GM21367 (cell line): ENCODE data around the gene IDI1.
"Not testable (repeated sequence)": the region's sequence is repeated elsewhere in the genome, so short reads cannot be mapped to it uniquely, and the experiment has no call there.

Experiments used
- ATAC-seq: cut with Tn5 transposase; IDR thresholded peaks from one replicate; pipeline ENCODE4 v1.9.1; 2021; ENCODE audit not compliant: unreplicated experiment

IDI1 gene

DNA sequence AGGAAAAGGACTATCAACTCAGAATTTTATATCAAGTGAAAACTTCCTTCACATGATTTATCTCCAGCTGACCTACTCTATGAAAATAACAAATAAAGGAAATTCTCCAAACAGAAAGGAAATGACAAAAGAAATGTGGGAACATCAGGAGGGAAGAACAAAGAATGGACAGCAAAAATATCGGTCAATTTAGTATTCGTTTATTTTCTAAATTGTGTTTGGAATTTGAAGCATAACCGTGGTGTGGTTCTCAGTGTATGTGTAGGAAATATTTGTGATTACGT is 16.0 kb upstream of the IDI1 start:
- no peak for ATAC-seq

DNA sequence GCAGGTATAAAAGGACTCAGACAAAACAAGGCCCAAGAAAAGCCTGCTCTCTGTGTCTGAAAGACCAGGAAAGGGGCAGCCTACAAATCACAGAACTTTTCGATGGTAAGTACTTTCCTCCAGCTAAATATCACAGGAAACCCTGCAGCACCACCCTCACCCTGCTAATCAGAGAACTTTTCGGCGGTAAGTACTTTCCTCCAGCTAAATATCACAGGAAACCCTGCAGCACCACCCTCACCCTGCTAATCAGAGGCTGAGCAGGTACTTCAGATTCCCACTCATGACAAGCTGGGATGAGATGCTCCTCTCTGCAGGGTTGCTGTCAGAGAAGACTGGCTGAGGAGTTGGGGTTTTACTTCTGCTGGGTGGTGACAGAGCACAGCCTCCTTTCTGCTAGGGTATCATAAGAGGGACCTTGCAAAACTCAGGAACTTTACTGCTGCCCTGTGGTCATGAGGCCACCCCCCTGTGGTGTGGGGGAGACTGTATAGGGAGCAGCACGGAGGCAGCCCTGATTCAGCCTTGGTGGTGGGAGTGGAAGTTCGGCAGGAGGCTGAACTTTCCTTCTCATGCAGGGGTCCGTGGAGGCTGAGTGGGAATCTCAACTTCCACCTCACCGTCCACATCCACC is 14.4 kb upstream of the IDI1 start:
- no peak for ATAC-seq

DNA sequence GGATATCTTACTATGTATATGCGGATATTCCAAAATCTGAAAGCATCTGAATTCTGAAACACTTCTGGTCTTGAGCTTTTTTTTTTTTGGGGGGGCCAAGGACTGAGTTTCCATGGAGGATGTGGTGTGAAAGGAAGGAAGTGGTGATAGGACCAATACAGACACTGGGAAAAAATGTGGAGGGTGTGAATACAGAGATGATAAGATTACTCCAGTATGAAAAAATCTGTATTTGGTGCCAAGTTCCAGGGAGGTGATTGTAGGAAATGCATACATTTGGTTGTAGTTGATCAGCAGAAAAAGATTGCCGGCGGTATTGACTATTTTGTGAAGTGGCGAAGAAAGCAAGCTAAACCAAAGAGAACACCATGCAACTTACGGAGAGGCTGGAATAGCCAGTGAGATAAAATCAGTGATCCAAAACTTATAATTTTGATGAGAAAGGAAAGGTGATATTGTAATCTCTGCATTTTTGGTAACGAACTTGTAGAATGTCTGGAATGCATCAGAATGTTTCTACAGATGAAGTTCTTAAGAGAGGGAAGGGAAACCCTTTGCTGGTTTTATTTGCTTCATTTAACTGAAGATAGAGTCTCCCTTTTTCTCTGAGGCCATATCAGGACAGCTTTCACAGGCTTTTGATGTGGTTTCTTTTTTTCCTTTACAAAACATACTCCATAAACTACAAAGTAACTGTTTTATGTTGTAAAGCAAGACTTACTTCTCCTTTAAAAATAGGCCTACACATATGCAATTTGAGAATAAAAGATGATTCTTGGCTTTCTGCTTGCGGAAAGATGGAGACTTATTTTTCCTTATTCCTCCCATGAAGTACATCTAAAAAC is 13.2 kb upstream of the IDI1 start:
- ATAC-seq = no peak

DNA sequence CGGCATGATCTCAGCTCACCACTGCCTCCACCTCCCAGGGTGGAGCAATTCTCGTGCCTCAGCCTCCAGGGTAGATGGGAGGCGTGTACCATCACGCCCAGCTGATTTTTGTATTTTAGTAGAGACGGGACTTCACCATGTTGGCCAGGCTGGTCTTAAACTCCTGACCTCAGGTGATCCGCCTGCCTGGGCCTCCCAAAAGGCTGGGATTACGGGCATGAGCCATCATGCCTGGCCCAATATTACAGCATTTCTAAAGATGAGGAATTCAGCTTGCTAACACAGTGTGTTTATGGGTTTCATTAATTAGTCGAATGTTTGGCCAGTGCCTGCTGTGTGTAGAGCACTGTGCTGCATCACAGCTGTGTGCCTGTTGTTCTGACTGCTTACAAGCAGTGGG is 11.0 kb upstream of the IDI1 start:
- ATAC-seq = no peak

DNA sequence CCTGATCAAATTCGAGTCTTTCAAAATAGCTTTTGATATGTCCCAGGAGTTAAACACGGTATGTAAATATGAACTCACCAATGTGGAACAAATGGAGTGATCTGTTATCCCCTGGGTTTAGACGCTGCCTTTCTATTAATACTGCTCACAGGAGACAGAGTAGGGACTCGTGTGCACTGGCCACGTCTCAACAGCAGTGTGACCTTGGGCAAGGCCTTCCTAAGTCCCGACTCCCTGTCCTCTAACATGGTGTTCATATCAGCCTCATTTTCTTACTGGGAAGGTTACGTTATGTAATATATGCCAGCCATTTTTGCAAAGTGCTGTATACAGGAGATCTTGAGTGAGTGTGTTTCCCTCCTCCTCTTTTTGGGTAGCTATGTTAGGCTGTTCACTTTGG is 9.1 kb upstream of the IDI1 start:
- no peak for ATAC-seq

DNA sequence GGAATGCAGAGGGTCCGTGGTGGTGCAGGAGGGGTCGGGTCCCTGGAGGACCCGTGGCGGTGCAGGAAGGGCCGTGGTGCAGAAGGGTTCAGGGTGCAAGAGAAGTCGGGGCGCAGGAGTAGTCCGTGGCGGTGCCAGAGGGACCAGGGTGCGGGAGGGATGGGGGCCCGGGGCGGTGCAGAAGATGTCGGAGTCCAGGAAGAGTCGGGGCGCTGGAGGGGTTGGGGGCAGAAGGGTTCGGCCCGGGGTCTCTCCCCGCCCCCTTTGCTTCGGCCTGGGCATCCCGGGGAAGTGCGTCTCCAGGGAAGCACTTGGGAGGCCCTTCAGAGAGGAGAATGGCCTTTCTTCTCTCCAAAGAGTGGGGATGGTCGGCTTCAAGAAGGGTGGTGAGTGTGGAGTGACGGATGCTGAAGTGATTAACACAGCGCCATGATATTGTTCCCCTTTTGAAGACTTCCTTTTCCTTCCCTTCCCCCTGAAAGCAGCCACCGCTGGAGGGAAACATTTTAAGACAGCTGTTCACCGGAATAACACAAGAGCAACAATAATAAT is 8.3 kb upstream of the IDI1 start:
- ATAC-seq = peak; percentile 7

DNA sequence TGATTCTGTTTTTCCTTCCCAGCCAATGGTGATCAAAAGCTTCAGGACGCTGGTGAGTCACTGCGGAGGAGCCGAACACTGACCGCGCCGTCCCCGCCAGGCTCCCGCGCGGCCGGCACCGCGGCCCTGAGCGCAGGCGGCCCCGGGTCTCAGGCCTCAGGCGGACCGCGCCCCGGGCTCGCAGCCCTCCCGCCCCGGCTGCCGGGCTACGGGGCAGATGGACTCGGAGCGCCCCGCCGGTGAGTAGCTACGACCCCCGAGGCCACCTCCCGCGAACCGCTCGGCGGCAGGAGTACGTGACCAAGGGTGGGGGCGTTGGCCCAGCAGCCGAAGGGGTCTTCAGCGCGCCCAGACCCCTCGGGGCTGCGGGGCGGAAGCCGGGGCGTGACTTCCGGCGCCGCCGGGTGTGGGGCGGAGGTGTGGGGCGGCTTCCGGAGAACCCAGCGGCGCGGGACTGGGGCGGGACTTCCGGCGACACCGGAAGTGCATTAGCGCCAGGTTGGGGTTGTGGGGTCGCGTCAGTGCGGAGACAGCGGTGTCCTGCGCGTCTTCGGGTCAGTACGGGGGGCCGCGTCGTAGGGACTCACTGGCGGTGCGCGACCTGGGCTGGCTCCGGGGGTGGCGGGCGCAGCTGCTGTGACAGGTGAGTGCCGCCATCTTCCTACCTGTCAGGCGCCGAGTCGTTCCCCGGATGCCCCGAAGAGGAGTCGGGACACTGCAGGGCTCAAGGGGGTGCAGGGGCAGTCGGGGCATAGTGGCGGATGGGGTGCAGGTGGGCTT is 7.6 kb upstream of the IDI1 start, which contains the start of gene WDR37:
Gene WDR37, plus strand, starts transcription at position 60 of the 780 bp plus-strand sequence. CDS start 15,771 bp downstream, outside the sequence.
- peak; percentile 84 for ATAC-seq

DNA sequence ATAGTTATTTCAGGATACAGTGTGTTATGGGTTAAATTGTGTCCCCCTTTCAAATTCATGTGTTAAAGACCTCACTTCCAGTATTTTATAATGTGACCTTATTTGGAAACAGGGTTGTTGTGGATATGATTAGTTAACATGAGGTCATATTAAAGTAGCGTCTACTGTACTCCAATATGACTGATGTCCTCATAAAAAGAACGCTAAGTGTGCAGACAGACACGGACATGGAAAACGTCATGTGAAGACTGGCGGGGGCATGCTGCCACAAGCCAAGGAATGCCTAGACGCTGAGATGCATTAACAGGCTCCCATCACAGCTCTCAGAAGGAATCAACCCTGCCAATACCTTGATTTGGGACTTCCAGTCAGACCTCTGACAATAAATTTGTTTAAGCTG is 5.8 kb upstream of the IDI1 start:
- no peak for ATAC-seq

DNA sequence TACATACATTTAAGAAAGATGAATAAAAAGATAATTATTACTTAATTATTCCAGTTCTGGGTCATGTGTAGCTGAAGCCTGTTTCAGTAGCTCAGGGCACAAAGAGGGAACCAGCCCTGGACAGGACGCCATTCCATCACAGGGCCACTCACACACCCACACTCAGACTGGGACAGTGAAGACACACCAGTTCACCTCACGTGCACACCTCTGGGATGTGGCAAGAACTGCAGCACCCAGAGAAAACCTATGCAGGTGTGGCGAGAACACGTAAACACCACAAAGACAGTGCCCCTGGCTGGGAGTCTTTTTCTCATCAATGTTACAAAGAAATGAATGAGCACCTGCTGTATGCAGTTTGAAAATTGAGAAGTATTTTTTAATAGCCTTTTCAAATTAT is 1.6 kb upstream of the IDI1 start:
- ATAC-seq = no peak

DNA sequence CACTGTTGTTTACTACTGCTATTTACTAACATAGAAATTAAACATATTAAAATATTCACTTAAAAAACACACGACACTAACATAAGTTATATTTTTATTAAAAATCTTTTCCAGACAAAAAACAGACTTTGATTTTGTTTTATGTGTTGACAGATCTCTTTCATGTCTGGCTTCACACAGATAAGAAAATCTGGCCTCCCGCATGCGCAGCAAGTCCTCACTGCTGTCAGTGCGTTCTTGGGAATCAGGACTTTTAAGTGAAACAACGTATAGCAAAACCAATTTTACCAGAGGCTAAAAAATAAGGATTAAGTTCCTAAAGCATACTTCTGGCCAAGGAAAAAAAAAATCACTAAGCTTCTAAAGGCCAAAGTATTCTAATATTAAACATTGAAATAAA is 1.2 kb upstream of the IDI1 start:
- ATAC-seq = no peak

DNA sequence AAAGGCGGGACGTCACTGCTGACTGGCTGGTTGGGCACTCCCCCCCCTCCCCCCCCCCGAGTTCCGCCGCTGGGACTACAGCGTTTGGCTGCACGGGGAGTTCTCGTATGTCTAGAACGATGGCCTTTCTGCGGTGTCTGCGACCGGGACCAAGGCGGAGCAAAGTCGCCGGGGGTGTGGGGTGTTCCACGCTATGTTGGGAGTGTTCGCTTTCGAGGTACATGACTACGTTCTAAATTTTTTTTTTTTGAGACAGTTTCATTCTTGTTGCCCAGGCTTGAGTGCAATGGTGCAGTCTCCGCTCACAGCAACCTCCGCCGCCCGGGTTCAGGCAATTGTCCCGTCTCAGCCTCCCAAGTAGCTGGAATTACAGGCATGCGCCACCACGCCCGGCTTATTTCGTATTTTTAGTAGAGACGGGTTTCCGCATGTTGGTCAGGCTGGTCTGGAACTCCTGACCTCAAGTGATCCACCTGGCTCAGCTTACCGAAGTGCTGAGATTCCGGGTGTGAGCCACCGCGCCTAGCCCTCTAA is 573 bp upstream of the IDI1 start:
- ATAC-seq = no peak

DNA sequence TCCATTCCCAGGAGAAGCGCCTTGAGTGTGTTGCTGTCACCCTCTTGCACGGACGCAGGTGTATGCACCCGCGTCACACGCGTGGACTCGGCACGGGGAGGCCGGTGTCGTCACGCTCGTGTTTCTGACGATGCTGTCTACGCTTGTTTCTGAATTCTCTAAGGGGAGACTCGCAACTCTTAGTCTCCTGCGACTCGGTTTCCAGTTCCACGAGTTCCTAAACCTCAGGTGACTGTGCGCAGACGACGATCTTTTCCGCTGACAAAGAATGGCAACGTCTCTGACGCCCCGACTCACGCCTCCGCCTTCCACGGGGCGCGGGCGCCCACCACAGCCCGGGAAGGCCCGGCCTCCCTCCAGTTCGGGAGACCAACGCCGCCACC is 579 bp downstream of the IDI1 start:
- ATAC-seq = no peak

DNA sequence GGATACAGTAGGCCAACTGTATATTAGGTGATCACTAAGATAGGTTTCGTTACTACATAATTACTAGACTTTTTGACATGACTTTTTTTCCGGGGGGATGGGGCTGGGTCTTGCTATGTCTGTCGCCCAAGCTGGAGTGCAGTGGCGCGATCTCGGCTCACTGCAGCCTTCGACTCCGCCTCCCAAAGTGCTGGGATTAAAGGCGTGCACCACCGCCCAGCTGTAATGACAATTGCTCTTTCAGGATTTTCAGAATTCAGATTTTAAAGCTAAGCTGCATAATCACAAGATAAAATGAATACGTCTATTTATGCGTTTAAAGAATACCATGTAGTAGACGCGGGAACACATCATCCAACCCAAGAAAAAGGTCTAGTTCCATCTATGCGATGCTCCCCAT is 982 bp downstream of the IDI1 start:
- no peak for ATAC-seq

DNA sequence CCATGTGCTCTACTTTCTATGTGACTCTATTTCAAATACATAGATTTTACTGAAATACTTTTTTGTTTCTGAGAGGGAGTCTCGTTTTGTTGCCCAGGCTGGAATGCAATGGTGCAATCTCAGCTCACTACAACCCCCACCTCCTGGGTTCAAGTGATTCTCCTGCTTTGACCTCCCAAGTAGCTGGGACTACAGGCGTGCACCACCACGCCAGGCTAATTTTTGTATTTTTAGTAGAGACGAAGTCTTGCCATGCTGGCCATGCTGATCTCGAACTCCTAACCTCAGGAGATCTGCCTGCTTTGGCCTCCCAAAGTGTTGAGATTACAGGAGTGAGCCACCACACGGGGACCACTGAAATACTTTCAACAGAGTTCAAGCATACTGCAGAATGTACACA is 3.5 kb downstream of the IDI1 start:
- ATAC-seq = no peak

DNA sequence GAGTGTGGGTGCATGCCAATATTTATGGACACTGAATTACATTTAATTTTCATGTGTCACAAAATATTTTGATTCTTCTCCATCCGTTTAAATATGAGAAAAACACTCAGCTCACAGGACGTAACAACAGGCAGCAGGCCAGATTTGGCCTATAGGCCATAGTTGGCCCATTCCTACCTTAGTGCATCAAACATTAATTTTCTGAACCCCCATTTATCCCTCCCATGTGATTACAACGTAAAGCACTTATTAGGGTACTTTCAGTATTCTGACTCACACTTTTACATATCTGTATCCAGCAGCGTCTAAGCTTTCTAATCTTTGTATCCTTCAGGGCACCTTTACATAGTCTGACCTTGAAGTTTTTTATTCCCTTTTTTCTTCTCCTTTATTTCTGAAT is 4.0 kb downstream of the IDI1 start:
- ATAC-seq = no peak

DNA sequence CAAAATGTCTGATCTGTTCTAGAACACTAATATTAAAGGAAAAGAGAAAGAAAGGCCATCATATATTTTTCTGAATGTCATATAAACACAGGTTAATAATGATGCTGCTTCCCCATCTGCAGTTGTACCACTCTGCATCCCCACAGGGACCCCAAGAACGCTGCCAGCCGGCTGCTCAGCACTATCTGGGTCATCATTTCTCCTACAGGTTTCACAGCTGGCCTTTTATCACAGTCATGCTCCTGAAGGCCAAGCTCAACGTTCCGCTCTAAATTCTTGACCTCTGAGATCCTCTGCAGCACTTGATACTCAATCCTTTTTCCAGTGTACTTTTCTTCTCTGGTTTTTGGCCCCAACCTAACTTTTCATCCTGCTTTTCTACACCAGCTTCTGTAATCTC is 4.8 kb downstream of the IDI1 start:
- no peak for ATAC-seq

DNA sequence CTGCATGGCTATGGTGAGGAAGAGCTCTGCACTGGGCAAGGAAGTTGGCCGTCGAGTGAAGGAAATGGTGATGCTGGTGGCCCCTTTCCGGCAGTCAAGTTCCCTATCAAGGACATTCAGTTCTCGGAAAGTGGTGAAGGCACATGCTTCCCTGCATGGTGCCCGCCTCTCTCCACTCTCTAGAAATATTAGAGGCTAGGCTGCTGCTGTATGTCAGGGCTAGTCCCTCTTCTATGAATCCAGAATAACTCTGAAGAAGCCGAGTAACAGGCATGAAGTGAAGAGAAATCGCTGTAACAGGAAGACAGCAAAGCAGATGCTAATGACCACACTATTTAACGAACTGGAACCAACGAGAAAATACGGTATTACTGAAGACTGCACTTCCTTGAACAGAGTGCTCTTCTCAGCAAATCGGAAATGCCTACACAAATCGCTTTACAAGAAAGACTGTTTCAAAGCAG is 5.4 kb downstream of the IDI1 start:
- ATAC-seq = peak; percentile 50

DNA sequence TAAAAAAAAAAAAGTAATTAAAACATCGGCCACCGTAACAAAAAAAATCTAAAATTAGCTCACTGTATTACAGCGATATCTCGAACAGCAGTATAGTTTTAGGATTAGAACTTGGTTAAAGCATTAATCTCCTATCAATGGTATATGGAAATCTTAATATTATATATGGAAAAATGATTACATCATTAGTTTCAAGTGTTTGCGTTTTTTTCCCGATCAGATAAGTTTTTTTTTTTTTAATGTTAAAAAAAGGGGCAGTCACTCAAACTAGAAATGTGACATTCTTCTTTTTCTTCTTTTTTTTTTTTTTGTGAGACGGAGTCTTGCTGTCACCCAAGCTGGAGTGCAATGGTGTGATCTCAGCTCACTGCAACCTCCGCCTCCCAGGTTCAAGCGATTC is 7.4 kb downstream of the IDI1 start:
- no peak for ATAC-seq

DNA sequence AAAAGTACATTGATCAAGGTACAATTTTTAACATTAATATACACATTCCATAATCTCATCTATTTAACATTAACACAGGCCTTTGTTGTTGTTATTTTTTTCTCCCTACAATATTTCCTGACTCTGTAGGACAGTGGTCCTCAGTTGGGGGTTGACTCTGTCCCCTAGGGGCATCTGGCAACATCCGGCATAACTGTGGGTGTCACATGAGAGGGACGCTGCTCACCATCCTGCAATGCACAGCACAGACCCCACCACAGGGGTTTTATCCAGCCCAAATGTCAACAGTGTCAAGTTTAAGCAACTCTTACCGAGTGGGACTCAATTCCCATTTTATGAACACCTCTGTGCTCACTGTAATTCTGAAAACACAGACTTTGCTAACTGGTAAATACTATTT is 8.8 kb downstream of the IDI1 start:
- ATAC-seq = no peak

DNA sequence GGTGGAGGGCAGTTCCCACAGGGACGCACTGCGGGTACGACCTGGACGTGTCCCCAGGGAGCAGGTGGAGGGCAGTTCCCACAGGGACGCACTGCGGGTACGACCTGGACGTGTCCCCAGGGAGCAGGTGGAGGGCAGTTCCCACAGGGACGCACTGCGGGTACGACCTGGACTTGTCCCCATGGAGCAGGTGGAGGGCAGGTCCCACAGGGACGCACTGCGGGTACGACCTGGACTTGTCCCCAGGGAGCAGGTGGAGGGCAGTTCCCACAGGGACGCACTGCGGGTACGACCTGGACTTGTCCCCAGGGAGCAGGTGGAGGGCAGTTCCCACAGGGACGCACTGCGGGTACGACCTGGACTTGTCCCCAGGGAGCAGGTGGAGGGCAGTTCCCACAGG is 10.2 kb downstream of the IDI1 start:
- not testable (repeated sequence) for ATAC-seq

DNA sequence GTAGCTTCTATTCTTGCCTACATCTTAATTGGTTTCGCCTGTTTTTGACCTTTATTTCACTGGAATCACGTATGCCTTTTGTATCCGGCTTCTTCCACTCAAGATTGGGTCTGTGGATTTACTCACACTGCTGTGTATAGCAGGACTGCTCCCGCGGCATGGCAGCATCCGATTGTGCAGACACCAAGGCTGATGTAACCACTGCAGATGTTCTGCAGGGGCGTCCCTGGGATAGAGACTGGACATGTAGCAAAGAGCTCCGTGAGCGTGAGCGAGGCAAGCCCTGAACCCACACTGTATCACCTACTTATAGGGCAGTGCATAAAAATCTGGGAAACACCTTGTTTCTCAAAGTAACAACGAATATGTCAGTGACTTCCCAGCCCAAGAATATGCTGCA is 11.8 kb downstream of the IDI1 start:
- no peak for ATAC-seq
